GM15510 (cell line): ENCODE measurements around the gene SNRNP70.
"Not testable (repeated sequence)": the region's sequence is repeated elsewhere in the genome, so short reads cannot be mapped to it uniquely, and the experiment has no call there.

ENCODE experiments used
- POLR2A ChIP-seq: IDR thresholded peaks from 3 replicates; pipeline ENCODE4 v1.6.1; 2011; ENCODE audit warnings: borderline replicate concordance; ENCODE audit not compliant: insufficient read length; ENCODE audit errors: extremely low read depth

The SNRNP70 gene

GRCh38 chr19:49085020-49085867, at the start of gene SNRNP70:
Gene SNRNP70, plus strand, starts transcription at chr19:49085451. Its CDS starts 964 bp downstream, at chr19:49086415.
- peak; percentile 97 for TF ChIP-seq POLR2A

GRCh38 chr19:49036815-49037214, 48.4 kb upstream of the SNRNP70 start, which contains the start of gene CGB1:
Gene CGB1, minus strand, starts transcription at chr19:49036895. Its CDS starts 184 bp downstream, at chr19:49036711.
- TF ChIP-seq POLR2A: not testable (repeated sequence)

- no peak for TF ChIP-seq POLR2A
These were observed 43.1 kb upstream of the SNRNP70 start for GRCh38 chr19:49042177-49042576.

GRCh38 chr19:49043548-49043947, 41.7 kb upstream of the SNRNP70 start, which contains the start of gene CGB5:
Gene CGB5, plus strand, starts transcription at chr19:49043848. Its CDS starts 362 bp downstream, at chr19:49044210.
- TF ChIP-seq POLR2A: not testable (repeated sequence)

- TF ChIP-seq POLR2A: not testable (repeated sequence)
These were observed 36.2 kb upstream of the SNRNP70 start, which contains the start of gene CGB8 for GRCh38 chr19:49049011-49049410. Gene CGB8, minus strand, starts transcription at chr19:49049111. Its CDS starts 372 bp downstream, at chr19:49048739.

- TF ChIP-seq POLR2A: no peak
These were observed 28.9 kb upstream of the SNRNP70 start for GRCh38 chr19:49056101-49056901.

- TF ChIP-seq POLR2A: no peak
These were observed 27.5 kb upstream of the SNRNP70 start, which contains the start of gene CGB7 for GRCh38 chr19:49057636-49058234. Gene CGB7, minus strand, starts transcription at chr19:49057749. Its CDS starts 2,374 bp downstream, at chr19:49055375.

- no peak for TF ChIP-seq POLR2A
These were observed 26.7 kb upstream of the SNRNP70 start for GRCh38 chr19:49058562-49058961.

- no peak for TF ChIP-seq POLR2A
These were observed 26.2 kb upstream of the SNRNP70 start for GRCh38 chr19:49059053-49059452.

- TF ChIP-seq POLR2A: no peak
These were observed 24.3 kb upstream of the SNRNP70 start for GRCh38 chr19:49061000-49061399.

GRCh38 chr19:49061445-49061844, 23.8 kb upstream of the SNRNP70 start:
- TF ChIP-seq POLR2A: no peak

GRCh38 chr19:49064029-49064629, 21.1 kb upstream of the SNRNP70 start:
- TF ChIP-seq POLR2A: no peak

- TF ChIP-seq POLR2A: no peak
These were observed 20.3 kb upstream of the SNRNP70 start, which contains the start of gene NTF4 for GRCh38 chr19:49064768-49065611. Gene NTF4, minus strand, starts transcription at chr19:49064818. Its CDS starts 2,821 bp downstream, at chr19:49061997.
